Myocyte (in vitro differentiated cells): ENCODE results near the gene KRCC1. TPM values are rescaled to one million over a fixed set of nuclear protein-coding genes. Genes with fewer than 3 reads are reported as not detected.
A peak's percentile ranks its signal among the peaks of the same experiment; 100 is the strongest.
"Not testable (repeated sequence)": the region's sequence is repeated elsewhere in the genome, so short reads cannot be mapped to it uniquely, and the experiment has no call there.

Experiments used
- DNase-seq: peaks from one replicate; pipeline ENCODE4 v3.0.0-alpha.2; 2012; ENCODE audit warnings: low read depth
- total RNA-seq: library from RNA; depleted of rRNA; stranded (reverse); fragments of >200 nt; gene quantifications from 2 replicates; pipeline ENCODE4 v1.2.3, GENCODE V29; 2014

The KRCC1 gene
- total RNA-seq, 1 donor from 2014 or later: 55.8 TPM

DNA sequence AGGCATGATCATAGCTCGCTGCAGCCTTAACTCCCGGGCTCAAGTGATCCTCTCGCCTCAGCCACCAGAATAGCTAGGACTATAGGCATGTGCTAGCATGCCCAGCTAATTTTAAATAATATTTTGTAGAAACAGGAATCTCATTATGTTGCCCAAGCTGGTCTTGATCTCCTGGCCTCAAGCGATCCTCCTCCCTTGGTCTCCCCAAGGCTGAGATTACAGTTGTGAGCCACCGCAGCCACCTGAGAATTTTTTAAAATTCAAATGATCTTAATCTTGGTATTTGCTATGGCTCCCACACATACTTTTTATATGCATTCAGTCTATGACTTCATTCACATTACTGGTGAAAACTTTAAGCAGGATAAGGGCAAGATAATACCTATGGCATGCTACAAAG, 13.1 kb downstream of the KRCC1 start:
- DNase-seq: no peak

DNA sequence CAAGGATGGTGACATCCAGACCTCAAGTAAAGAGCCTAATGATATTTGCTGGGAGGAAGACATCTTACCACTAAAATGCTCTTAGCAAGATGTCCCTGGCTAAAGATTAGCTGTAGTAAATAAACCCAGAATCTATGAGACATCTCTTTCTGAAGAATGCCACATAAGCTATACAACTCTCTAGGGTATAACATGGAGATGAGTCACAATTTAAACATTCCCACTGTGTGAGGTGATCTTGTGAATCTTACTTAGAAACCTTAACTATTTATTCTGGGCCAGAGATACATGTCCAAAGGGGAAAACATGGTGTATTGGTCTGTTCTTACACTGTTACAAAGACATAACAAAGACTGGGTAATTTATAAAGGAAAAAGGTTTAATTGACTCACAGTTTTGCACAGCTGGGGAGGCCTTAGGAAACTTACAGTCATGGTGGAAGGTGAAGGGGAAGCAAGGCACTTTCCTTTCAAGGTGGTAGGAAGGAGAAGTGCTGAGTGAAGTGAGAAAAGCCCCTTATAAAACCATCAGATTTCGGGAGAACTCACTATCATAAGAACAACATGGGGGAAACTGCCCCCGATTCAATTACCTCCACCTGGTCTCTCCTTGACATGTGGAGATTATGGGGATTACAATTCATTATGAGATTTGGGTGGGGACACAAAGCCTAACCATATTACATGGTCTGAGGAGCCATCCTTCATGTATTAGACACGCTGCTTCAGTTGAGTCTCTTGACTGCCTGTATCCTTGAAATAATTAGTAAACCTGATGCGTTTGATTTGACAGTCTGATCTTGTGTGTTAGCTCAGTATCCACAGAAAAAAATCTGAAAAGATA, 17.1 kb downstream of the KRCC1 start:
- peak; percentile 39 for DNase-seq

DNA sequence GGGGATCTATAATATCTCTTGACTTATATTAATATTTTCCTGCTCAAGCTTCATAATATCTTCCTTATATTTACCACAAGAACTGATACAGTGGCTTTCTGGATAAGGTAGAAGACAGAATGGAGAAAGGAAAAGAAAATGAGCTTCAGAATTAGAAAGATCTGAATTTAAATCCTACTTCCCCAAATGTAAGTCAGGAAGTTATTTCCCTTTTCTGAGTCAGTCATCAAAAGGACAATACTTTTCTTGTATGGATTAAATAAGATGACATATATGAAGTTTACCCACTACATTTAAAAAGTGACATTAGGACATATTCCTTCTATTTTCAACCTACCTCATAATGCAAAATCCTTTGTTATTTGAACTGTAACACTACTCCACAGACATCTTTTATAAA, 19.0 kb downstream of the KRCC1 start:
- DNase-seq: no peak

DNA sequence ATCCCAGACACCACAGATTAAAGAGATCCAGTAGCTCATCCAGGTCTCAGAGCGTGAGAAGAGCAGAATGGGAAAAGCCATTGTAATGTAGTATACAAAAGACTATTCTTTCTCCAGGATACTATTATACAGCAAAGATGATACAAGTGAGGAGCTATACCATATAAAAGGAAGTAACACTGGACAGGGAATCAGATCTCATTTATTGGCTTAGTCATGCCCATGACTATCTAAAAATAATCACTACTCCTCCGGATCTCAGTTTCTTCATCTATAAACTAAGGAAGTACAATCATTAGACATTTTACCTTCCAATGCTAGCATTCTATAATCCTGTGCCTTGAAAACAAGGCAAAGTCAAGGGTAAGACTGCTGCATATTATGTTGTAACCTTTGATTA, 19.4 kb downstream of the KRCC1 start:
- no peak for DNase-seq

DNA sequence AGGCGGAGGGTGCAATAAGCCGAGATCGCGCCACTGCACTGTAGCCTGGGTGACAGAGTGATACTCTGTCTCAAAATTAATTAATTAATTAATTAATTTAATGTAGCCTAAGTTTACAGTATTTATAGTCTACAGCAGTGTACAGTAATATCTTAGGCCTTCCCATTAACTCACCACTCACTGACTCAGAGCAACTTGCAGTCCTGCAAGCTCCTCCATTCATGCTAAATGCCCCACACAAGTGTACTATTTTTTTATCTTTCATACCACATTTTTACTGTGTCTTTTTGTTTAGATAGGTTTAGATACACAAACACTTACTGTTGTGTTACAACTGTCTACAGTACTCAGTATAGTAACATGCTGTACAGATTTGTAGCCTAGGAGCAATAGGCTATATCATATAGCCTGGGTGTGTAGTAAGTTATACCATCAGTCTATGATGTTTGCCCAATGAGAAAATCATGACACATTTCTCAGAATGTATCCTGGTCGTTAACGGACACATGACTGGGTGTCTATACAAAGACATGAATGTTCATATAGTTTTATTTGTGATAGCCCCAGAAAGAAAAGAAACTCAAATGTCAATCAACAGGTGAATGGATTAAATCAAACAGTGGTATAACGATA, 23.4 kb downstream of the KRCC1 start:
- no peak for DNase-seq

DNA sequence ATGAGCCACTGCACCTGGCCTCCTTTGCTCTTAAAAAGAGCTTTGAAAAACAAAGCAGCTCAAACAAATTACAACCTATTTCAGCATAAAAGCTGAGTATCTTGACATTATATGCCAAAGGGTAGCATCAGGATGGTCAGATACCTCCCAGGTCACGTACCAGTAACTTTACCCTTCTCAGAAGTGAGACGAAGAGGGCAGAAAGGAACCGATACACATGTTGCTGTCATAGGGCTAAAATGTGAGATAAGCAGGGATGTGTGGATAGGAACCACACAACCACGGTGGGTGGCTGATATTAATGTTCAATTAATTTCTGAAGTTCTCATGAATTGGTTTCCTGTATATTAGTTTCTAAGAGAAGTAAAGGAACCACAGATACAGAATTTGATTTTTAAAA, 26.7 kb downstream of the KRCC1 start:
- DNase-seq: no peak

DNA sequence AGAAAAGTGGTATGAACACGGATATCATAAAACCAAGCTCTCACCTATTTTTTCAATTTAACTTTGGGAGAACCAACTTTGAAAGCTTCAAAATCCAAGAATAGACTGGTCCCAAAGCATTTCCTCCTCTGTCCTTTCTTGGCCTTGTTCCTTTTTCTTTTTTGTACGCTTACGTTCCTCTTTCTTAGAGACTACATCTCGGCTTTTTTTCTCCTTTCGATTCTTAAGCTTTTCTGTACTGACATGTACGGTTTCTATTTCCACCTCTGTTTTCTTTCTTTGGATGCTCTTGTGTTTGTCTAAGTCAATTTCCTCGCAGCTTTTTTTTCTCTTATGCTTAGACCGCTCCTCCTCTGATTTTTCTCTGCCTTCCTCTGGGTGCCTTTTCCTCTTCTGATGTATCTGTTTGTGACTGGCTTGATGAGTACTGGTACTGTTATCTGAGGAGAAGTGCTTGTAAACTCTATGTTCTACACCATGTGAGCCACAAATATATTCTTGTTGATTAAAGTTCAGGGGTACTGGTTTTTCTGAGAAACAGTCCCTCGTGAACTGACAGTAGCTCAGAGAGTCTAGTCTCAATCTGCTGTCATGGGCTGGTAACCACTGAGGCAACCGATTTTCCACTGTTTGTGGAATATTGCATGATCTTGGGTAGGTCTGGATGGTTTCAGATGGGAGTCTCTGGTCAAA, 27.7 kb downstream of the KRCC1 start:
- no peak for DNase-seq

DNA sequence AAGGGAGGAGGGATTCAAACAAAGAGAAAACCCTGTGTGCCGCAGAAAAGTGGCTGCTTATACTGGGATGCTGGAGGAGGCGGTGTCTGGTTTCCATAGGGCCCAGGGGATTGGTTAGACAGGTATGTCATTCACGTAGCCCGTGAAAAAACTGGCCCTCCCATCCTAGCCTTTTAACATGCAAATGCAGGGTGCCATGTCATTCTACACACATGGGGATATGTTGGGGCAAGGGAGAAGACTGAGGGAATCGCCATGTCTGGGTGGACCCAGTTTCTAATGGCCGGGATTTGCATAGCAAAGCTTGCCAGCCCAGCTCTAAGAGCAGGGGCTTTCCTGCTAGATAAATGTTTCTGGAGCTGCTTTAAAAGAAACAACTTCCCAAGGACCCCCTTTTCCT, 31.1 kb downstream of the KRCC1 start:
- no peak for DNase-seq

DNA sequence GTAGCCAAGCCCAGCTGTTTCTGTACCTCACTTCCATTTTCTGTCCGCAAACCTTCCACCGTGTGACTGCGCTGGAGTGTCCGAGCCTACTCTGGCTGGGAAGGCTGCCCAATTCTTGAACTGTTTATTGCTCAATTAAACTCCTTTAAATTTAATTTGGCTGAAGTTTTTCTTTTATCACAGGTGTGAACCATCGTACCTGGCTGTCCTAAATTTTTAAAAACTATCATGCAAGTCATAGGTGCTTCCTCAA, 33.0 kb downstream of the KRCC1 start:
- DNase-seq: no peak

DNA sequence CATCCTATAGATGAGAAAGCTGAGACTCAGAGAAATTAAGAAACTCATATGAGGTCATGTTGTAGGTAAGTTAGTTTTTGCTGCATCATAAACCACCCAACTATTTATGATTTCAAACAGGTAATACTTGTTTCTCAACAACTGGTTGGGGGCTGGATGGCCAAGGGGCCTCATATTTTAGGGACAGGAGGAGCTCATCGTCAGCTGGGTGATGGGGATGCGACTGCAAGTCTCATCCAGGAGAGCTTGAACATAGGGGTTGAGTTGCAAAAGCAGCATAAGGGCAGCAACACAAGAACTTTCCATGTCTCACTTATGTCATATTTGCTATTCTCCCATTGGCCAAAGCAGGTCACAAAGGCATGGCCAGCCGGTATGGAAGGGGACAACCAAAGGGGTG, 35.6 kb downstream of the KRCC1 start:
- DNase-seq: no peak

DNA sequence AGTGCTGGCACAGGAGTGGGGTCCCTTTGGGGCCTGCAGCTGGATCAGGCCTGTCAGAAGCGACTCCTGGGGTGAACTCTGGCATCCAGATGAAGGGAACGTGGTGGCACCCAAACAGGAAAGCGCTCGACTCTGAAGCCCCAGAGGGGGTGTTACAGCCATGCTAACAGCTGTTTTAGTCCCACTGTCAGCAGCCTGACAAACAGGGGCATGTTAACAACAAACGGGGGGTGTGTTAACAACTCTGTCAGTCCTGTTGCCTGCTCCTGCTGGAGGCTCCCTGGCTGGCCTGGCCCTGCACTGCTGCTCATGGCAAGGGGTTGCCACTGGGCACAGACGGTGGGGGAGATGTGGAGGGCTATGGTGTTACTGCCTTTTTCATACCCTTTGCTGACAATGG, 36.7 kb downstream of the KRCC1 start:
- no peak for DNase-seq

DNA sequence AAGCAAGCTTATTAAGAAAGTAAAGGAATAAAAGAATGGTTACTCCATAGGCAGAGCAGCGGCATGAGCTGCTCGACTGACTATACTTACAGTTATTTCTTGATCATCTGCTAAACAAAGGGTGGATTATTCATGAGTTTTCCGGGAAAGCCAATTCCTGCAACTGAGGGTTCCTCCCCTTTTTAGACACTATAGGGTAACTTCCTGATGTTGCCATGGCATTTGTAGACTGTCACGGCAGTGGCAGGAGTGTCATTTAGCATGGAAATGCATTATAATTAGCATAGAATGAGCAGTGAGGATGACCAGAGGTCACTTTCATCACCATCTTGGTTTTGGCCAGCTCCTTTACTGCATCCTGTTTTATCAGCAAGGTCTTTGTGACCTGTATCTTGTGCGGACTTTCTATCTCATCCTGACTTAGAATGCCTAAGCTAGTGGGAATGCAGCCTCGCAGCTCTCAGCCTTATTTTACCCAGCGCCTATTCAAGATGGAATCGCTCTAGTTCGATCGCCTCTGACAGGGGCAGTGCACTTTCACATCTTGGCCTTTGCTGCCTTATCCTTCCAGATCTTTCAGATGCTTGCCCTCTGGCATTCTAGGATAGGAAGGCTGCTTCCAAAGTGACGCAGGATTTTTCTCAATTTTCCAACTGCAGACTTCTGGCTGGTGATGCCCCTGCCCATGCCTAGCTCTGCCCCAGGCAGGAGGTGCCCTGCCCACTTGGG, 37.3 kb downstream of the KRCC1 start:
- not testable (repeated sequence) for DNase-seq

DNA sequence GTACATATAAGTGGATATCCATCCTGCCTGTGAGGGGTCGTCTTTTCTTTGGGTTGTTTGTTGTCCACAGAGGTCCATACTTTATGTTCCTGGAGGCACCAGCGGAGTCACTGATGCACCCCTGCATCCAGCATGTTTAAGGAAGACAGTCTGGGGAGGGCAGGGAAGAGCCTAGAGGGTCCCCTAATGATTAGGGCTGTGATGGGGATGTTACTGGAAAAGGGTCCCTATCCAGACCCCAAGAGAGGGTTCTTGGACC, 37.9 kb downstream of the KRCC1 start:
- DNase-seq: not testable (repeated sequence)

DNA sequence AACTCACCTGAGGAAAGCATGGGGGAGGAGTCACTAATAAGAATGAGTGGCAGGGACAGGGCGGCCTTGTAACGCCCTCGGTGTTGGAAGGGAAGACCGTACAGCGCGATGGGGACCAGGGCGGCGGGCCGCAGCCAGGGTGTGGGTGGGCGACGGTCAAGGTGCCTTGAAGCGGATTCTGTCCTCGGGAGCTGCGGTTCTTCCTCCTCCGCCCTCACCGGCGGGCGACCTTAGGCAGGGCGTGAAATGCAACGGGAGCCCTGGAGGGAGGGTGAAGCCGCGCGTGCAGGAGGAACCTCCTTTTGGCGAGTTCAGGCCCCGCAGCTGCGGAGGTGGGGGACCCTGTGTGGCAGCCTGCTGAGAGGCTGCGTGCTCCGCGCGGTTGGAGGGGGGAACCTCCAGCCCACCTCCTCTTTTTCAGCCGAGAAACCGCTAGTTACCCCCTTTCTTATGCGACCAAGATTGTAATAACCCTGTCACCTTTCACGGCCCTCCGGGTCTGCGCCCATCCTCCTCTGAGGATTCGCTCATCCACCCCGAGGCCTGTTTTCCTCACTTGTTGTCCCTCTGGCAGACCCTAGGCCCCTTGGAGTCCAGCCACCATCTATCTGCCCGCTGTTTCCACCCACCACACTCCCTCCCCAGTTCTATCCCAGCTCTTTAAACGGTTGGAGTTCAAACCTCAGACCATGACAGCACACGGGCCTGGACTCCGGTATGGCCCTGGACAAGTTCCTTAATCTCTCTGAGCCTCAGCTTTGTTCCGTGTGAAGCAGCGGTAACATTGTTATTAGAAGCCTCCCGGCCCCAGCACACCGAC, 38.4 kb downstream of the KRCC1 start:
- DNase-seq: no peak

DNA sequence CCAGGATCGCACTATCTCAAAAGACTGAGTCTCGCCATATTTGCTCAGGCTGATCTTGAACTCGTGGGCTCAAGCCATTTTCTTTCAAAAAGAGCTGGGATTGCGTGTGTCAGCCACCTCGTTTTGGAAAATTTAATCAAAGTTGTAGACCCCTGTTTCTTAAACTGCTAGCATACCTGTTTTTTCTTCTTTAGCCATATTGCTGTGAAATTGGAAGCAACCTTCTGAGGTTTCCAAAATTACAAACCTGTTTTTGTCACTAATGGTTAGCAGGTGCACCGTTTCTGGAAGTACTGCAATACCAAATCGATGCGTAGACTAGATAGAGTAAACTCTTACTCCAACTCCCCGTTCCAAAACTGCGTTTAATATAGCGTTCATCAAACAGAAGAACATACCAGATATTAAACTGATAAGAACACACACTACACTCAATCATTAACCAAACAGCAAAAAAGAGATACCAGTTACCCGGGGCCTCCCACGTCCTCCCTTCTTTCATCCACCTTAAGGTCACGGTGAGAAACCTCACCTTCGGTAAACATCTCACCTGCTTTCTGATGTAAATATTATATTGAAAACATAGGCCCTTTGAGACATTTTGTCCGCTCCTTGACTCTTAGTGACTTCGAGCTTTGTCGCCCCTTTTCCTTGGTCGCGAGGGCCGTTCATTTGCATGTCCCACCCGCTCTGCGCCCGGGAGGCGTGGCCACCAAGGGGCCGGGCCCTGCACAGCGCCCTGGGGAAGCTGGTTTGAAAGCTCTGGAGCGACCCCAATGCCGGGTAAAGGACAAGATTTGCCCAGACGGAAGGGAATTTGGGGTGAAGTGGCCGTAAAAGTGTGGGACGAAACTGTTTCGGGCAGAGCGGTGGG, 39.3 kb downstream of the KRCC1 start, which contains the start of gene RNU2-63P:
Gene RNU2-63P (minus strand): TSS at position 462 of the 874 bp plus-strand sequence.
- DNase-seq: peak; percentile 53

DNA sequence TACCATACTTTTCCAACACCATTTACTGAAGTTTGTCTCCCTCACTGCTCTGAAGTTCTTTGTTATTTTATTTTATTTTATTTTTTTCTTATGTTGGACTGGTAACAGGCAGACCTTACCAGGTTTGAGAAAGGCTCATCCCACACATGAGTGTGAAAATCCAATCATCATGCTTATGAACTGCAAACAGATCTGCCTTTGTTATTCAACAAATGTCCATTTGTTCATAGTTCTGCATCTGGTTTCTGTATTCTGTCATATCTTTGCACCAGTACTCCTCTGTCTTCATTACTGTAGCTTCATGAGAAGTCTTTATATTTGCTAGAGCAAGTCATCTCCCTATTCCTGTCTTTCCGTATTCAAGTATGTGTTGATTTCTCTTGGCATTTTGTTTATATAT, 44.6 kb downstream of the KRCC1 start:
- DNase-seq: no peak

DNA sequence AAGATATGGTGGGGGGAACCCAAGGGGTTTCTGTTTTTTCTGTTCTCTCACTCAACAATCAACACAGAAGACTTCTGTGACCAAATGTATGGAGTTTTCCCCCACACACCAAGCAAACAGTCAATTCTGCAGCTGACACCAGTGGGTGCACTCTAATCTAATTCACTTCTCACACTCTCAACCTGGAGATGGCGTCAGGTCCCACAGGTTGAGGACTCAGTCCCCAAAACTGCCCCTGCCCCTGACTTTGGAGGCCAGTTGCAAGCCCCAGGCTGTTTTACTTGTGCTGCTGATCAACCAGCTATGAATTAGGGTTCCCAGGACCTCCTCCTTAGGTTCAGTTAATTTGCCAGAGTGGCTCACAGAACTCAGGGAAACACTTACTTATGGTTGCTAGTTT, 45.4 kb downstream of the KRCC1 start:
- no peak for DNase-seq

DNA sequence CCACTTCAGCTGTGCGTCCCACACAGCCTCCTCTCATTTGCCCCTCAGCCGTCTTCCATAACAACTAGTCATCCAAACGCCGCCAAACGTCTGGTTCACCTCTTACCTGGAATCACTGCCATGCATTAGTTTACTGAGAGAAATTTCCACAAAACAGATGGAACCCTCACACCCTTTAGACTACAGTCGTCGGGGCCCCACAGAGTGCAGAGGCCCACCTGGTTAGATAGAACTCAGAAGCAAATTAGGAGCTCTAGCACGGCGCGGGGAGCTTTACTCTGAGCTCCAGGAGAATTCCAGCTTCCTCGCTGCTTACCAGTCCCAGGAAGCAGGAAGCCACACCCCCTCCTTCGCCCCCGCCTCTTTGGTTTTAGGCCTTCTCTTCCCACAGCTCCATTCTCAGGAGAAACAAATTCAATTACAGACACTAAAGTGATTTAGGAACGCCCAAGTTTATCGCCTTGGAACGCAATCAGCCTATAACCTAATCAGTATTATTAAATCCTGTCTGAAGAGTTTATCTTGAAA, 48.6 kb downstream of the KRCC1 start:
- DNase-seq: no peak

DNA sequence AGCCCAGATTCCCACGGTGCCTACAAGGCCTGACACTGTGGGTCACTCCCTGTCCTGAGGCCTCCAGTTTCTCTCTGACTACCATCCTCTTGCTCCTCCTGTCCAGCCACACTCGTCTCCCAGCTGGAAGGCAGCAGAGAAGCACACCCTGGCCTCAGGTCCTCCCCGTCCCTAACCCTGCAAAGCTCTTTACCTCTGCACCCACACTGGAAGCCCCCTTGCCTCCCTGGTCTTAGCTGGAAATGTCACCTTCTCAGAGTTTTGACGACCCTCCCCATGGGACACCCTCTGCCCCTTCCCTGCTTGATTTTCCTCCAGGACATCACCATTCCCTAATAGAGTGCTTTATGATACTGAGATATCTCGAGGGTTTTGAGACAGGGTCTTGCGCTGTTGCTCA, 49.8 kb downstream of the KRCC1 start:
- DNase-seq: no peak
